Urinary bladder (tissue), 4 donors: Measurements from ENCODE around the gene LAPTM4A. TPM values are rescaled to one million over a fixed set of nuclear protein-coding genes. Genes with fewer than 3 reads are reported as not detected.
A peak's percentile ranks its signal among the peaks of the same experiment; 100 is the strongest.

Experiments used
- DNase-seq: peaks from one replicate; pipeline ENCODE4 v3.0.0-alpha.2; 2015; ENCODE audit errors: extremely low spot score
- H3K27ac ChIP-seq: one replicate; pipeline ENCODE4 v1.5.1; 2013; ENCODE audit warnings: low read depth, mild to moderate bottlenecking, moderate library complexity
- H3K36me3 ChIP-seq: one replicate; pipeline ENCODE4 v1.6.1; 2013; ENCODE audit warnings: mild to moderate bottlenecking, moderate library complexity; ENCODE audit not compliant: insufficient read depth
- H3K4me1 ChIP-seq: one replicate; pipeline ENCODE4 v1.6.1; 2013; ENCODE audit warnings: mild to moderate bottlenecking, moderate library complexity; ENCODE audit not compliant: insufficient read depth
- H3K4me3 ChIP-seq: one replicate; pipeline ENCODE4 v1.5.1; 2013; ENCODE audit warnings: low read depth, low read length
- WGBS: extraction: QIAGEN DNeasy Blood & Tissue Kit; methylation state at CpG from one replicate; pipeline ENCODE4 v1.1.7; 2013; 5-methylcytosine and 5-hydroxymethylcytosine counted together
- polyA plus RNA-seq: library from polyadenylated mRNA; stranded (reverse); fragments of 200-250 nt; gene quantifications from one replicate; pipeline ENCODE4 v1.2.3, GENCODE V29; 2013
- total RNA-seq: library from RNA; depleted of rRNA; stranded (reverse); fragments of >200 nt; gene quantifications from one replicate; pipeline ENCODE4 v1.2.3, GENCODE V29; 2014
- donor health status: healthy with polysubstance abuse.
- donor health status: healthy.

The LAPTM4A gene
- total and polyA plus RNA-seq, 2 donors: 227 to 412 TPM

- H3K36me3 ChIP-seq: no peaks in the 10 kb centered on the region
- 1% methylated on average over 87 of the region's 87 CpGs for WGBS
- no peak for DNase-seq
- no peaks in the 10 kb centered on the region for H3K4me1 ChIP-seq
- no peak within 1 kb of the TSS for H3K27ac ChIP-seq
- H3K4me3 ChIP-seq: peak within 1 kb of the TSS; percentile 51
Measured at GRCh38 chr2:20012282-20013125, 38.9 kb downstream of the LAPTM4A start, which contains the start of gene MATN3. Gene MATN3, minus strand, starts transcription at chr2:20012668. Its CDS starts 37 bp downstream, at chr2:20012631.

GRCh38 chr2:20012032-20012281 lies 39.5 kb downstream of the LAPTM4A start:
- WGBS: 17% methylated on average over 4 of the region's 4 CpGs
- Histone ChIP-seq H3K36me3 (no peaks in the 10 kb centered on the region), H3K27ac (no peak overlapping the region), H3K4me3 (peak overlapping the region; percentile 51), H3K4me1 (no peaks in the 10 kb centered on the region)
- no peak for DNase-seq

- no peak for DNase-seq
- Histone ChIP-seq H3K36me3 (no peaks in the 10 kb centered on the region), H3K27ac (no peak overlapping the region), H3K4me3 (no peak overlapping the region), H3K4me1 (no peaks in the 10 kb centered on the region)
- 85% methylated on average over 14 of the region's 14 CpGs for WGBS
Measured at GRCh38 chr2:20011276-20012031, 40.0 kb downstream of the LAPTM4A start.

- H3K4me3 ChIP-seq: no peak overlapping the region
- H3K4me1 ChIP-seq: no peaks in the 10 kb centered on the region
- DNase-seq: no peak
- H3K27ac ChIP-seq: no peak overlapping the region
- no peaks in the 10 kb centered on the region for H3K36me3 ChIP-seq
- 60% methylated on average over 5 of the region's 5 CpGs for WGBS
Measured at GRCh38 chr2:20008703-20009102, 42.7 kb downstream of the LAPTM4A start.

- Histone ChIP-seq H3K4me3 (no peak overlapping the region), H3K4me1 (no peaks in the 10 kb centered on the region), H3K36me3 (no peaks in the 10 kb centered on the region), H3K27ac (no peak overlapping the region)
- WGBS: 94% methylated on average over 17 of the region's 17 CpGs
- no peak for DNase-seq
Measured at GRCh38 chr2:20005891-20006470, 45.4 kb downstream of the LAPTM4A start.

GRCh38 chr2:20005067-20005627 lies 46.3 kb downstream of the LAPTM4A start:
- DNase-seq: no peak
- WGBS: 89% methylated on average over 10 of the region's 10 CpGs
- H3K36me3 ChIP-seq: no peaks in the 10 kb centered on the region
- no peaks in the 10 kb centered on the region for H3K4me1 ChIP-seq
- no peak overlapping the region for H3K4me3 ChIP-seq
- H3K27ac ChIP-seq: no peak overlapping the region

- Histone ChIP-seq H3K36me3 (no peaks in the 10 kb centered on the region), H3K27ac (no peak overlapping the region), H3K4me3 (no peak overlapping the region), H3K4me1 (no peaks in the 10 kb centered on the region)
- 75% methylated on average over 2 of the region's 2 CpGs for WGBS
- DNase-seq: no peak
Measured at GRCh38 chr2:20001361-20001863, 50.0 kb downstream of the LAPTM4A start.

- no peaks in the 10 kb centered on the region for H3K36me3 ChIP-seq
- no peak overlapping the region for H3K4me3 ChIP-seq
- no peaks in the 10 kb centered on the region for H3K4me1 ChIP-seq
- H3K27ac ChIP-seq: no peak overlapping the region
- no peak for DNase-seq
Measured at GRCh38 chr2:19993731-19994130, 57.7 kb downstream of the LAPTM4A start.

- no peak for DNase-seq
- Histone ChIP-seq H3K36me3 (no peaks in the 10 kb centered on the region), H3K4me1 (no peaks in the 10 kb centered on the region), H3K4me3 (no peak overlapping the region), H3K27ac (no peak overlapping the region)
- 91% methylated on average over 1 of the region's 1 CpG for WGBS
Measured at GRCh38 chr2:19991895-19992294, 59.5 kb downstream of the LAPTM4A start.

GRCh38 chr2:19990416-19990728 lies 61.1 kb downstream of the LAPTM4A start:
- no peak for DNase-seq
- H3K4me1 ChIP-seq: no peaks in the 10 kb centered on the region
- 10% methylated on average over 10 of the region's 10 CpGs for WGBS
- H3K27ac ChIP-seq: no peak overlapping the region
- H3K36me3 ChIP-seq: no peaks in the 10 kb centered on the region
- peak overlapping the region; percentile 70 for H3K4me3 ChIP-seq

GRCh38 chr2:19989667-19990415 lies 61.6 kb downstream of the LAPTM4A start, which contains the start of gene WDR35:
Gene WDR35, minus strand, starts transcription at chr2:19990105. Its CDS starts 90 bp downstream, at chr2:19990015.
- H3K27ac ChIP-seq: peak within 1 kb of the TSS; percentile 38
- peak within 1 kb of the TSS; percentile 70 for H3K4me3 ChIP-seq
- under 1% methylated on average over 70 of the region's 70 CpGs for WGBS
- no peaks in the 10 kb centered on the region for H3K4me1 ChIP-seq
- no peaks in the 10 kb centered on the region for H3K36me3 ChIP-seq
- DNase-seq: peak; percentile 43

- Histone ChIP-seq H3K4me3 (peak overlapping the region; percentile 70), H3K36me3 (no peaks in the 10 kb centered on the region), H3K27ac (no peak overlapping the region), H3K4me1 (no peaks in the 10 kb centered on the region)
- no peak for DNase-seq
- 6% methylated on average over 8 of the region's 8 CpGs for WGBS
Measured at GRCh38 chr2:19989342-19989666, 62.1 kb downstream of the LAPTM4A start.

- Histone ChIP-seq H3K4me3 (no peak overlapping the region), H3K27ac (no peak overlapping the region), H3K4me1 (no peaks in the 10 kb centered on the region), H3K36me3 (no peaks in the 10 kb centered on the region)
- no peak for DNase-seq
- WGBS: 58% methylated on average over 2 of the region's 2 CpGs
Measured at GRCh38 chr2:19988600-19988999, 62.8 kb downstream of the LAPTM4A start.
